K562 (cell line): ENCODE measurements around the gene NAA38. TPM values are rescaled to one million over a fixed set of nuclear protein-coding genes. Genes with fewer than 3 reads are reported as not detected.

Experiments used
- BDP1 ChIP-seq: IDR thresholded peaks from 3 replicates; pipeline ENCODE4 v1.6.1; 2011; ENCODE audit not compliant: insufficient read length, insufficient read depth
- CREB1 ChIP-seq, 2 experiments: sonication (generic) in 1 of 2; formaldehyde crosslinking in 1 of 2; IDR thresholded peaks; 2 replicates each; pipeline versions ENCODE4 v1.6.1 to v1.8.0; 2012 to 2022; ENCODE audit warnings: inconsistent platforms in 1 of 2, mild to moderate bottlenecking in 1 of 2, missing genetic modification reagents in 1 of 2, moderate library complexity in 1 of 2
- HNRNPLL ChIP-seq: fragments of 200-400 bp; formaldehyde crosslinking; IDR thresholded peaks from 2 replicates; pipeline ENCODE4 v1.6.1; 2017; ENCODE audit warnings: low read length, low read depth, mild to moderate bottlenecking; ENCODE audit not compliant: poor library complexity, severe bottlenecking
- KDM5B ChIP-seq: fragments of 200-600 bp; sonication (generic); IDR thresholded peaks from 2 replicates; pipeline ENCODE4 v1.6.1; 2012; ENCODE audit warnings: low read depth, mild to moderate bottlenecking, moderate library complexity, low read length, control low read depth, inconsistent platforms; ENCODE audit not compliant: insufficient replicate concordance
- NFE2 ChIP-seq: IDR thresholded peaks from 2 replicates; pipeline ENCODE4 v1.6.1; 2014; ENCODE audit warnings: antibody characterized with exemption, low read depth
- SAFB ChIP-seq: fragments of 200-400 bp; formaldehyde crosslinking; IDR thresholded peaks from 2 replicates; pipeline ENCODE4 v1.6.1; 2017; ENCODE audit warnings: low read depth, low read length, borderline replicate concordance
- SMAD1 ChIP-seq: fragments of 150-350 bp; IDR thresholded peaks from 2 replicates; pipeline ENCODE4 v1.6.1; 2014; ENCODE audit warnings: low read length, low read depth; ENCODE audit not compliant: partially characterized antibody
- ZNF589 ChIP-seq: fragments of 200-800 bp; sonication (Bioruptor generic); IDR thresholded peaks from 2 replicates; pipeline ENCODE4 v1.6.1; 2016; ENCODE audit warnings: low read depth, missing genetic modification characterization, missing compliant biosample characterization
- polyA plus RNA-seq, 8 experiments: library from polyadenylated mRNA; depleted of rRNA in 4 of 8; stranded (reverse) in 5 of 8; unstranded in 3 of 8; fragments of >200 nt; fragmentation: Nextera tagmentation in 2 of 8; fragmentation: Illumina TruSeq in 1 of 8; extraction: Ambion mirVana in 2 of 8; extraction: Trizol in 1 of 8; gene quantifications; 2 replicates each; pipeline versions ENCODE4 v1.2.1 to v1.2.3, GENCODE V29; 2011 to 2014; ENCODE audit warnings: inconsistent platforms in 1 of 8, missing spikeins in 1 of 8
- total RNA-seq, 7 experiments: library from RNA; depleted of rRNA in 6 of 7; stranded (reverse); fragments of >200 nt in 6 of 7; fragmentation: Illumina TruSeq in 2 of 7; extraction: Trizol in 2 of 7; gene quantifications; 2 replicates each; pipeline versions ENCODE4 v1.2.1 to v1.2.3, GENCODE V29; 2011 to 2021; ENCODE audit warnings: low replicate concordance in 1 of 7
- TF ChIP-seq, protein P1 (sequence below): fragments of 450-650 bp; IDR thresholded peaks from 2 replicates; pipeline ENCODE4 v1.6.1; 2016; ENCODE audit warnings: mild to moderate bottlenecking
- TF ChIP-seq, protein P2 (sequence below): fragments of 450-650 bp; IDR thresholded peaks from 2 replicates; pipeline ENCODE4 v1.6.1; 2017; ENCODE audit warnings: antibody characterized with exemption, mild to moderate bottlenecking
- TF ChIP-seq, protein P3 (sequence below), 3 experiments: fragments of 200-800 bp in 1 of 3; sonication (Bioruptor generic) in 1 of 3; sonication (generic) in 1 of 3; formaldehyde crosslinking in 1 of 3; IDR thresholded peaks; 2 replicates each; pipeline versions ENCODE4 v1.6.1 to v1.8.0; 2016 to 2022; ENCODE audit warnings: mild to moderate bottlenecking in 2 of 3, missing compliant biosample characterization in 2 of 3, missing genetic modification characterization in 2 of 3, missing genetic modification reagents in 1 of 3
- TF ChIP-seq, protein P4 (sequence below): sonication (generic); formaldehyde crosslinking; IDR thresholded peaks from 2 replicates; pipeline ENCODE4 v1.8.0; 2022; ENCODE audit warnings: mild to moderate bottlenecking, missing genetic modification reagents
- TF ChIP-seq, protein P5 (sequence below): fragments of 200-800 bp; sonication (Bioruptor generic); IDR thresholded peaks from 2 replicates; pipeline ENCODE4 v1.6.1; 2017; ENCODE audit warnings: missing genetic modification characterization, missing compliant biosample characterization

NAA38 gene
- total and polyA plus RNA-seq, 9 of the 15 experiments (the other 6 are each of a cell fraction or from before 2014, with no cell fraction given) = 16.4 to 99.8 (median 57.3) TPM

DNA sequence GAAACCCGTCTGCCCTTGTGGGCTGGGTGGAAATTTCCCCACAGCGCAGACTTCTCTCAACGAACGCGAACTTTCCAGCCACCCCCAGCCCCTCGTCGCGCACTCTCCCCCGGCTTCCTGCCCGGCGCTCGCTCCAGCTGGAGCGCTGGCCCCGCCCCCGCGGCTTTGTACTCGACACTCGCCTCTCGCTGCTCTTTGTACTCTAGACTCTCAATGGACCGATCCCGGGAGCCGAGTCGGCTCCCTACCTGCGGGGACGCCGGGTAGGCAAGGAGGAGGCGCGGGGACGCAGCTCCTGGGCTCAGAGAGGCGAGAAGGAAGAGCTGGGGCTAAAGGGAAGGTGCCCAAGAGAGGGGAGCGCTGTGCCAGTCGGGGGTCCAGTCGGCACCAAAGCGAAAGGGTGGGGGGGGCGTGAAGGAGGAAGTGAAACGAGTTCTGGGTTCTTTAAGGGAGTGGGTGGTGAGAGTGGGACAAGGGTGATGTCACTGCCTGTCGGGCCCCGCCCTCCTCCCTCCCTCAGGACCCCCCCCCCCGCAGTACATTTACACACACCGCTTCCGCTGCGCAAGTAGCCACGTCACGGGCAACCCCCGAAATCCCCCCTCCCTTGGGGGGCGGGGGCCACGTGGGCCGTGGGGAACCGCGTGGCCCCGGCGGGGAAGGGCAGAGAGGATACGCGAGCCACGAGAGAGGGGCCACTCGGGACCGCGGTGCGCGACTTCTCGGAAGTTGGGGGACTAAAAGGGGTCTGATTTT, 13.6 kb downstream of the NAA38 start (continued):
- TF ChIP-seq, protein P1, sequence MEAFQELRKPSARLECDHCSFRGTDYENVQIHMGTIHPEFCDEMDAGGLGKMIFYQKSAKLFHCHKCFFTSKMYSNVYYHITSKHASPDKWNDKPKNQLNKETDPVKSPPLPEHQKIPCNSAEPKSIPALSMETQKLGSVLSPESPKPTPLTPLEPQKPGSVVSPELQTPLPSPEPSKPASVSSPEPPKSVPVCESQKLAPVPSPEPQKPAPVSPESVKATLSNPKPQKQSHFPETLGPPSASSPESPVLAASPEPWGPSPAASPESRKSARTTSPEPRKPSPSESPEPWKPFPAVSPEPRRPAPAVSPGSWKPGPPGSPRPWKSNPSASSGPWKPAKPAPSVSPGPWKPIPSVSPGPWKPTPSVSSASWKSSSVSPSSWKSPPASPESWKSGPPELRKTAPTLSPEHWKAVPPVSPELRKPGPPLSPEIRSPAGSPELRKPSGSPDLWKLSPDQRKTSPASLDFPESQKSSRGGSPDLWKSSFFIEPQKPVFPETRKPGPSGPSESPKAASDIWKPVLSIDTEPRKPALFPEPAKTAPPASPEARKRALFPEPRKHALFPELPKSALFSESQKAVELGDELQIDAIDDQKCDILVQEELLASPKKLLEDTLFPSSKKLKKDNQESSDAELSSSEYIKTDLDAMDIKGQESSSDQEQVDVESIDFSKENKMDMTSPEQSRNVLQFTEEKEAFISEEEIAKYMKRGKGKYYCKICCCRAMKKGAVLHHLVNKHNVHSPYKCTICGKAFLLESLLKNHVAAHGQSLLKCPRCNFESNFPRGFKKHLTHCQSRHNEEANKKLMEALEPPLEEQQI = no peak
- TF ChIP-seq SMAD1 (peak; percentile 10), HNRNPLL (peak; percentile 1), CREB1 (IDR thresholded peaks at IDR 0.05) (peak; percentile 79), CREB1 (CRISPR knock-in tag; IDR thresholded peaks at IDR 0.05) (peak; percentile 78), SAFB (peak; percentile 92), BDP1 (no peak), NFE2 (0 out of 2 replicates have a peak, but pooled peaks have one; percentile 8), KDM5B (peak; percentile 54), ZNF589 (peak; percentile 22; the same call in 1 of the 2 replicates)
- TF ChIP-seq, protein P2, sequence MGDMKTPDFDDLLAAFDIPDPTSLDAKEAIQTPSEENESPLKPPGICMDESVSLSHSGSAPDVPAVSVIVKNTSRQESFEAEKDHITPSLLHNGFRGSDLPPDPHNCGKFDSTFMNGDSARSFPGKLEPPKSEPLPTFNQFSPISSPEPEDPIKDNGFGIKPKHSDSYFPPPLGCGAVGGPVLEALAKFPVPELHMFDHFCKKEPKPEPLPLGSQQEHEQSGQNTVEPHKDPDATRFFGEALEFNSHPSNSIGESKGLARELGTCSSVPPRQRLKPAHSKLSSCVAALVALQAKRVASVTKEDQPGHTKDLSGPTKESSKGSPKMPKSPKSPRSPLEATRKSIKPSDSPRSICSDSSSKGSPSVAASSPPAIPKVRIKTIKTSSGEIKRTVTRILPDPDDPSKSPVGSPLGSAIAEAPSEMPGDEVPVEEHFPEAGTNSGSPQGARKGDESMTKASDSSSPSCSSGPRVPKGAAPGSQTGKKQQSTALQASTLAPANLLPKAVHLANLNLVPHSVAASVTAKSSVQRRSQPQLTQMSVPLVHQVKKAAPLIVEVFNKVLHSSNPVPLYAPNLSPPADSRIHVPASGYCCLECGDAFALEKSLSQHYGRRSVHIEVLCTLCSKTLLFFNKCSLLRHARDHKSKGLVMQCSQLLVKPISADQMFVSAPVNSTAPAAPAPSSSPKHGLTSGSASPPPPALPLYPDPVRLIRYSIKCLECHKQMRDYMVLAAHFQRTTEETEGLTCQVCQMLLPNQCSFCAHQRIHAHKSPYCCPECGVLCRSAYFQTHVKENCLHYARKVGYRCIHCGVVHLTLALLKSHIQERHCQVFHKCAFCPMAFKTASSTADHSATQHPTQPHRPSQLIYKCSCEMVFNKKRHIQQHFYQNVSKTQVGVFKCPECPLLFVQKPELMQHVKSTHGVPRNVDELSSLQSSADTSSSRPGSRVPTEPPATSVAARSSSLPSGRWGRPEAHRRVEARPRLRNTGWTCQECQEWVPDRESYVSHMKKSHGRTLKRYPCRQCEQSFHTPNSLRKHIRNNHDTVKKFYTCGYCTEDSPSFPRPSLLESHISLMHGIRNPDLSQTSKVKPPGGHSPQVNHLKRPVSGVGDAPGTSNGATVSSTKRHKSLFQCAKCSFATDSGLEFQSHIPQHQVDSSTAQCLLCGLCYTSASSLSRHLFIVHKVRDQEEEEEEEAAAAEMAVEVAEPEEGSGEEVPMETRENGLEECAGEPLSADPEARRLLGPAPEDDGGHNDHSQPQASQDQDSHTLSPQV = 0 out of 2 replicates have a peak, but pooled peaks have one; percentile 18
- TF ChIP-seq, protein P3, sequence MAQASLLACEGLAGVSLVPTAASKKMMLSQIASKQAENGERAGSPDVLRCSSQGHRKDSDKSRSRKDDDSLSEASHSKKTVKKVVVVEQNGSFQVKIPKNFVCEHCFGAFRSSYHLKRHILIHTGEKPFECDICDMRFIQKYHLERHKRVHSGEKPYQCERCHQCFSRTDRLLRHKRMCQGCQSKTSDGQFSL (CRISPR knock-in tag; IDR thresholded peaks at IDR 0.05) = peak; percentile 94
- TF ChIP-seq, protein P3 (tag; IDR thresholded peaks at IDR 0.05) = peak in 1 of 2 experiments; percentile 80; a peak in 2 of 4 replicates
- TF ChIP-seq, protein P4, sequence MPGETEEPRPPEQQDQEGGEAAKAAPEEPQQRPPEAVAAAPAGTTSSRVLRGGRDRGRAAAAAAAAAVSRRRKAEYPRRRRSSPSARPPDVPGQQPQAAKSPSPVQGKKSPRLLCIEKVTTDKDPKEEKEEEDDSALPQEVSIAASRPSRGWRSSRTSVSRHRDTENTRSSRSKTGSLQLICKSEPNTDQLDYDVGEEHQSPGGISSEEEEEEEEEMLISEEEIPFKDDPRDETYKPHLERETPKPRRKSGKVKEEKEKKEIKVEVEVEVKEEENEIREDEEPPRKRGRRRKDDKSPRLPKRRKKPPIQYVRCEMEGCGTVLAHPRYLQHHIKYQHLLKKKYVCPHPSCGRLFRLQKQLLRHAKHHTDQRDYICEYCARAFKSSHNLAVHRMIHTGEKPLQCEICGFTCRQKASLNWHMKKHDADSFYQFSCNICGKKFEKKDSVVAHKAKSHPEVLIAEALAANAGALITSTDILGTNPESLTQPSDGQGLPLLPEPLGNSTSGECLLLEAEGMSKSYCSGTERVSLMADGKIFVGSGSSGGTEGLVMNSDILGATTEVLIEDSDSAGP = peak; percentile 83
- TF ChIP-seq, protein P5, sequence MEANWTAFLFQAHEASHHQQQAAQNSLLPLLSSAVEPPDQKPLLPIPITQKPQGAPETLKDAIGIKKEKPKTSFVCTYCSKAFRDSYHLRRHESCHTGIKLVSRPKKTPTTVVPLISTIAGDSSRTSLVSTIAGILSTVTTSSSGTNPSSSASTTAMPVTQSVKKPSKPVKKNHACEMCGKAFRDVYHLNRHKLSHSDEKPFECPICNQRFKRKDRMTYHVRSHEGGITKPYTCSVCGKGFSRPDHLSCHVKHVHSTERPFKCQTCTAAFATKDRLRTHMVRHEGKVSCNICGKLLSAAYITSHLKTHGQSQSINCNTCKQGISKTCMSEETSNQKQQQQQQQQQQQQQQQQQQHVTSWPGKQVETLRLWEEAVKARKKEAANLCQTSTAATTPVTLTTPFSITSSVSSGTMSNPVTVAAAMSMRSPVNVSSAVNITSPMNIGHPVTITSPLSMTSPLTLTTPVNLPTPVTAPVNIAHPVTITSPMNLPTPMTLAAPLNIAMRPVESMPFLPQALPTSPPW (CRISPR knock-in tag) = peak; percentile 94
